ENCODE measurements around the gene GNAI2.
"Not testable (repeated sequence)": the region's sequence is repeated elsewhere in the genome, so short reads cannot be mapped to it uniquely, and the experiment has no call there.

Gene GNAI2

DNA sequence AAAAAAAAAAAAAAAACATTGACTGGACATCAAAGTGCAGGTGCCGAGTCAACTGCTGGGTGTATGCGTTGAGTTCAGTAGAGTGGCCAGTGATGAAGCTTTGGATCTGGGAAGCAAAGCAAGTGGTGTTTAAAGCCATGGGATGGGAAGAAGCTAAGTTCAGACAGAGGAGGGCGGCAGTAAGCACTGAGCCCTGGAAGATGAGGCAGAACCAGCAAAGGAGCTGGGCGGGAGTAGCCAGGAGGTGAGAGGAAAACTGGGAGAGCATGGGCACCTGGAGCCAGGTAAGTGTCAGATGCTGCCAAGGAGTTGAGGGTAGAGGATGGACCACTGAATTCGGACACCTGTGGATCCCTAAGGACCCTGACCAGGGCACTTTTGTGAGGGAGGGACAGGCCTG lies 11.4 kb upstream of the GNAI2 start:
- FAIRE-seq (no peak), DNase-seq (ENCODE audit: insufficient read length, low spot score) (no peak)

DNA sequence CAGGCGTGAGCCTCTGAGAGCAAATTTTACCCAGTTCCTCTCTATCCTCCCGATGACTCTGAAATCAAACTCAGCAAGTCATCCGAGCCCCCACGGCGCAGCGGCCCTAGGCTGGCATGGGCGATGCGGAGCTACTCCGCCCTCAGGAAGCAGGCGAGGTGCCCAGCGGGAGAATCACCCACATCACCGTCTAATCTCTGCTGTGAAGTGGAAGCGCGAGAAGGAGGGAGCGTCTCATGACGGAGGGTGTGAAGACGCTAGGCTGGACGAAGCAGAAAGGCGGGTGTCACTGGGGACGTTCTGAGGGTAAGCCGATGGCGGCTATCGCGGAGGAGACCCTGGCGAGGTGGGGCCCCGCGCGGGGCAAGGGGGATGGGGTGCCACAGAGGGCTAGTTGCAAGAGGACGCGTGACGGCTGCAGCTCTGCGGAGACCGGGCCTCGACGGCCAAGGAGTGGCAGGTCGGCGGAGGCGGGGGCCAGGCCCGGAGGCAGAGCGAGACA lies 9.1 kb upstream of the GNAI2 start:
- FAIRE-seq (peak; percentile 84), DNase-seq (ENCODE audit: insufficient read length, low spot score) (no peak)

DNA sequence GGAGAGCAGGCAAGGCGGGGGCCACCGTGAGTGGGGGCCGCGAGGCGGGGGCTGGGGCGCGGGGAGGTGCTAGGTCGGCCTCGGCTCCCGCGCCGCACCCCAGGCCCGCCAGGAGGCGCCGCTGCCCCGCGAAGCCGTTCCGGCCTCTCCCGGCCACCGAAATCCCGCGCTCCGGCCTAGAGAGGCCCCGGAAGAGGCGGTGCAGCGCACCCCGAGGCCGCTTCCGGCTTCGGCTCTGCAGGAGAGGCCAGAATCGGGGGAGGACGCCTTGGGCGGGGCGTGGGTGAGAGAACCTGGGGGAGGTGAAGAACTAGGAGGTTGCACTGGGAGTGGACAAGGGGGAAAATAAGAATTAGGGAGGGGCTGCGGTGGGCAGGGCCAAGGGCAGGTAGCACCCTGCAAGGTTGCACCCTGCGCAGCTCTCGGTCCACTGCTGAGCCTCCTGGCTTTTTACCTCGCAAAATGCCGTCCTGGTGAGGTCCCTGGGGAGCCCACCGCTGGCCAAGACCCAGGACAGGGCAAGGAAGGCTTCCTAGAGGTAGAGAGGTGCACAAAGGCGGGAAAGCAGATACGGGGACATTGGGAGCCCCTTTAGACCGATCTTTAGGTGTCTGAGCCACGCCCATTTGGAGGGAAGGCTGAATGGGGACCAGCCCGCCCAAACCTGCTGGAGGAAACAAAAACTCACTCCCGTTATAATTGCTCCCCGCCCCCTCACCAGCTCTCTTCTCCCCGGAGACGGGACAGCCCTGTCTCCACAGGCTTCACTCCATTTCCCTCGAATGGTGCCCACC lies 8.4 kb upstream of the GNAI2 start:
- peak; percentile 87 for FAIRE-seq
- peak; percentile 92 for DNase-seq (ENCODE audit: insufficient read length, low spot score)

DNA sequence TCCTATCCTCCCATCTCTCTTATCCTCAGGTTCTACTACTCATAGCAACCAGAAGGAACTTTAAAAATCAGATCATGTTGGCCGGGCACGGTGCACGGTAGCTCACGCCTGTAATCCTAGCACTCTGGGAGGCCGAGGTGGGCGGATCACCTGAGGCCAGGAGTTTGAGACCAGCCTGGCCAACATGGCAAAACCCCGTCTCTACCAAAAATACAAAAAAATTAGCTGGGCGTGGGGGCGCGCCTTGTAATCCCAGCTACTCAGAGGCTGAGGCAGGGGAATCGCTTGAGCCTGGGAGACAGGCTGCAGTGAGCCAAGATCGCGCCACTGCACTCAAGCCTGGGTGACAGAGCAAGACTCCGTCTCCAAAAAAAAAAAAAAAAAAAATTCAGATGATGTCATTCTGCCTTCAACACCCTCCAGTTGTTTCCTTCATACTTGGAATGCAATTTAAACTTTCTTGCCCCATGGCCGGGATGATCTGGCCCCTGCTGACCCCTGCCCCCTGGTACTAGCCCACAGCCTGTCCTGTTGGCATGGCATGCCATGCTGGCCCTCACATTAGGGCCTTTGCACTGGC lies 7.7 kb upstream of the GNAI2 start:
- not testable (repeated sequence) for FAIRE-seq; DNase-seq (ENCODE audit: insufficient read length, low spot score)

DNA sequence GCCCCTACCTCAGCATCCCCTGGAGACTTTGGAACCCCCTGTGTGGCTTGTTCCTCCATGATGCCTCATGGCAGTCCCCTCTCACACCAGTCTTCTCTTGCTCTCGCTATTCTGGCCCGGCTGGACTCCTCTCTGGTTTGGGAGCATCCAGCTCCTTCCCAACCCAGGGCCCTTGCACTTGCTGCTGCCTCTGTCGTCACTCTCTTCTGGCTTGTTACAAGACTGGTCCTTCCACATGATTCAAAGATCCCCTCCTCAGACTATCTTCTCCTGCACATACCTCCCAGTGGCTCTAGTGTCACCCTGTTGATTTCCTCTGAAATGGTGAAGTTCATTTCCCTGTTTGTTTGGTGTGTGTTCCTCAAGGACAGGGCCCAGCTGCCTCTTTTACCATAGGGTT lies 6.5 kb upstream of the GNAI2 start:
- FAIRE-seq (no peak), DNase-seq (ENCODE audit: insufficient read length, low spot score) (no peak)

DNA sequence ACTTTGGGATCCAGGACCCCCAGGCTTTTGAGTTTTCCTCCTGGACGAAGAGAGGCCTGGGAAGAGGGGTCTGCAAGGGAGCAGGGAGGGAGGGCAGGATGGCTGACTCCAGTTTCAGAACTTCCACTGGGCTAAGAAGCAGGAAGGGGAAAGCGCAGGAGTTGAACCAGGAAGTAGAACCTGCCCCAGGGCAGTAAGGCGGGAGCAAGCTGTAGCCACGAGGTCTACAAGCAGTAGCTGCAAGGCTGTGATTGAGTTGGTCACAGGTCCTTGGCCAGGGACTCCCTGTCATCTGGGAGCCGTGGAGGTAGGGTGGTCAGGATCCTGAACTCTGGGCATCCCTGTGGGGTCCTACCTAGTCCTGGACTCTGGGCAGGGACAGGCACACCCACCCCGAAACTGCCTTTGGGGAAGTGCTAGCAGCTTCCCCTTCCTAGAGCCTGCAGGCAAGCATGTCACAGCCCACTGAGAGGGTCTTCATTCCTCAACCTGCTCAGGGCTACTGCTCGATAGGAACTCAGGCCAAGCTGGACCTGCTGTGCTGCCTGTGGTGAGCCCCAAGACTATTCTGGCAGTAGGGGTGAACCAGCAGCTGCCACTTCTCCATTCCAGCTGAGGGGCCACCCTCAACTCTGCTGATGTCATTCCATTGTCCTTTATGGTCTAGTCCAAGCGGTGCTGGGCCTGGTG lies 5.8 kb upstream of the GNAI2 start:
- no peak for DNase-seq (ENCODE audit: insufficient read length, low spot score)
- no peak for FAIRE-seq

DNA sequence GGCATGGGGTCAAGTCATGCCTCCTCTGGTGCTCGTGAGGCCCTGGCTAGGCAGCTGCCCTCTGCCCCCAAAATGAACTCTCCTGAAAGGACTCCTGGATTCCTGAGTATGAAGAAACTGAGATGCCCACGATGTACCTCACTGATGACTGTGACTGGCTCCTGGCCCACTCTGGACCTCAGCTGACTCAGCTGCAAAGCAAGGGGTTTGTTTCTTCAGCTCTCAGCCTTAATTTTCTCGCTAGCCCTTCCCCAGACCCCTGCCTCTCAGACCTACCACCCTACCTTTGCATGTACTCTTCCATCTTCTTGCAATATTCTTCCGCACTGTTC lies 5.2 kb upstream of the GNAI2 start:
- FAIRE-seq: no peak
- no peak for DNase-seq (ENCODE audit: insufficient read length, low spot score)

DNA sequence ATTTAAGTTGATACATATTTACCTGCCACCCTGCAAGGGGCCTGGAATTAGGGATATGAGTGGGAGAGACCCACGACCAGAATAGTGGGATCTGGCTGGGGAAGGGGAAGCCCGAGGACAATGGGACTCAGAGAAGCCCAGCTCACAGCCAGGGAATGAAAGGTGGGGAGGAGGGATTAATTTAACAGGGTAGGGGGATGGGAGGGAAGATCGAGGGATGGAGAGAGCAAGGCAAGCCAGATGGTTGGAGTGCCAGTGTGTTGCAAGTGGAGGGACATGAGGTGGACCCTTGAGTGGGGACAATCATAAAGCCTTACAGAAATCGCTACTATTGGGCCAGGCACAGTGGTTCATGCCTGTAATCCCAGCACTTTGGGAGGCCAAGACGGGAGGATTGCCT lies 4.4 kb upstream of the GNAI2 start:
- no peak for DNase-seq (ENCODE audit: insufficient read length, low spot score)
- no peak for FAIRE-seq

DNA sequence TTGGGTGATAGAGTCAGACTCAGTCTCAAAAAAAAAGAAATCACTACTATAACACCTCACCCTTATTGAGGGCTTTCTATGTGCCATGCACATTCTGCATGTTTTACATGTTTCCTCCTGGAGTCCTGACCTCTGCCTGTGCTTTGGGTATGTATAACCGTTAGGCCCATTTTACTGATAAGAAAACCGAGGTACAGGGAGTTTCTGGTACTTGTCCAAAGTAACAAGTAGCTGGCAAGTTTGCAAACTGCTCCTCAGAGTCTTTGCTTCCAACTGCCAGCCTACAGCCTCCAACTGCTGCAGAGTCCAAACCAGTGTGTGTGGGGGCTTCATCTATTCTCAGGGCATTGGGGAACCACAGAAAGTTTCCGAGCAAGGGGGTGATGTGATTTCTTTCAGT lies 3.7 kb upstream of the GNAI2 start:
- DNase-seq (ENCODE audit: insufficient read length, low spot score) (no peak), FAIRE-seq (no peak)

DNA sequence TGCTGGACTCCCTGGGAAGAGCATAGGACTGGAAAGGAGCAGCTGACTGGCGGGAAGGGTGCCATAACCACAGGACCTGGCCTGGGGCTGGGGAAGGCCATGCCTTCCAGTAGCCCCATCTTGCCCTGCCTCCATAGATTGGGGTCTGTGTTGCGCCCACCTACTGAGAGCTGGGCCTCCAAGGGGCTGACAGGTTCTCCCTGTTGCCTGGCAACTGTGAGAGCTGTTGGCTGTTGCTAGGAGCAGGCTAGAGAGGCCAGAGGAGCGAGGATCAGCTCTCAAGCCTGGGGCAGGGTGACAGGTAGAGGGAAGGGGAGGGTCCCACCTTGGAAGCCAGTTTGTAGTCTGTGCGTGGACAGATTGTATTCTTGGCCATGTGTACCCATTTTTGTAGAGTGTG lies 2.8 kb upstream of the GNAI2 start:
- no peak for FAIRE-seq
- DNase-seq (ENCODE audit: insufficient read length, low spot score): no peak

DNA sequence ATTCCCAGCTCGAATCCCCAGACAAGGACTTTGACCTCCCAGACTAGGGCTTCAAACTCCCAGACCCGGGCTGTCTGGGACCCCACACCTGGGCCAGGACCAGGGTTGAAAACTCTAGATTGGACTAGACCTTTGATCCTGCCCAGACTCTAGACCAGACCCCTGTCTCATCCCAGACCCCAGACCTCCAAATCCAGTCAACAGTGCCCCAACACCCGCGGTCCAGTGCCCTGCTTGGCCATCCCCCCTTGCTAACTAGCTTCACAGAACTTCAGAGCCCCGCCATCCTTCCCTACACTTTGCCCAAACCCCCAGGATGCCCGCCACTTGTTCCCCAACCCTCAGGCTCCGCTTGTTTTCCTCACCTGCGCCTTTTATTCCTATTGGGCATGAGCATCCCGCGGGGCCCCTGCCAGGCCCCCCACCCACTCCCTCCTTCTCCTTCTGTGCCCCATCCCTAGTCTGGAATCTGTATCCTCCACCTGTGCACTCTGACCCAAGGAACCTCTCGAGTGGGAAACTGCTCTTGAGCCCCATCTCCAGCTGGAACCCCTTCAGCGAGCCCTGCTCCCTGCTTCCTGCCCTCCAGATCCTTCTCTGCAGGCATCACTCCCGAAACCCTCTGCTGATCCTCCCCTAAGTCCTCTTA lies 604 bp downstream of the GNAI2 start:
- FAIRE-seq: peak; percentile 71

DNA sequence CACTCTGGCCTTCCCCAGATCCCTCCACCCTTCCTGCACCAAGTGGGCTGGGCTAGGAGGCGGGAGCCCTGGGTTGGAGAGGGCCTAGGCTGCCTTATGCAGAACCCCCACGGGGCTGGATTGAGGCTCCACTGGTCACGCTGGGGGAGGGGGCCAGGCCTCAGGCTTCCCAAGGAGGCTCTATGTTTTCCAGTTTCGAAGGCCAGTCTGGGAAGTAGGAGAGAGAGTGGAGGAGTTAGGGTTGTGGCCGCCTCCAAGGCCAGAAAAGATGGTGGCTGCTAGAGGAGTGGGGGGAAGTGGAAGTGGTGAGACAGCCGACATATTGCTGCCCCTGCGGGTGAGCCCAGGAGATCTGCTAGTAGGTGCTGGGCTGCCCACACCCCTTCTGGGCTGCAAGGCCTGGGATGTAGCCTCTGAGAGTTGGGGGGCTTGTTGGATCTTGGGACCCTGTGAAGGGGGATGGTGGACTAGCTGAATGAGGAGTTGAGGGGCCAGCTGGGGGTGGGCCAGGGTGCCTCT lies 1.2 kb downstream of the GNAI2 start:
- FAIRE-seq (peak; percentile 92), DNase-seq (ENCODE audit: insufficient read length, low spot score) (no peak)

More for the DNA sequence above, 604 bp downstream of the GNAI2 start:
- no peak for DNase-seq (ENCODE audit: insufficient read length, low spot score)

DNA sequence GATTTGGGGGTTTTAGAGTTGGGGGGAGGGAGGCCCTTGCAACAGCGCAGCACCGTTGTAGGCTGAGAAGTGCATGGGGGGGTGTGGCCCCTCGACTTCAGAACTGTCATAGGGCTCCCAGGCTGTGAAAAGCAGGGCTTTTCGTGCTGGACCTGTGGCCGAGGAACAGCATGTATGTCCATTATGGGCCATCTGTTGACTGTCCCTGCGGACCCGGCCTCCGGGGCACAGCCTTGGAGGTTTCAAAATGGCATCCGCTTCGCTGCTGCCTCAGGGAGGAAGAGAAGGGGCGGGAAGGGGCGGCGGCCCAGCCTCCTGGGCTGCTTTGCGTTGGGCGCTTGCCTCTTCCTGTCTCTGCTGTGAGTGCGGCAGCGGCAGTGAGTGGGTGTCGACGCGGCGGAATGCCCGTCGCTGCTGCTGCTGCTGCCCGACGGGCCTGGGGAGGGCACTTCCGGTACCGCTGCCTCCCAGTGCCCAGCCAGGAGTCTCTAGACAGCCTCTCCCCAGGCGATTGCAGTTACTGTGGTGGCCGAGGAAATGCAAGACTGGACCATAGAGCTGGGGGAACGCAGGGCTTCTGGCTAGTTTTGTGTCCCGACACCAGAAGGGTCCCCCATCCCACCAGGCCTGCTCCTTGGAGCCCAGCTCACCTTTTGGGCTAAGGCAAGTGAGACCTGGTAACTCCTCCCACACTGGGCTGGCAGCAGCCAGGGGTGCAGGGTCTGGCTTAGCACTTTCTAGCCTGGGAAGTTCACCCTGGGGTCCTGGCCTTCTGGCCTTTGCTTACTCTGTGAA lies 1.9 kb downstream of the GNAI2 start:
- FAIRE-seq (peak; percentile 99), DNase-seq (ENCODE audit: insufficient read length, low spot score) (peak; percentile 86)

DNA sequence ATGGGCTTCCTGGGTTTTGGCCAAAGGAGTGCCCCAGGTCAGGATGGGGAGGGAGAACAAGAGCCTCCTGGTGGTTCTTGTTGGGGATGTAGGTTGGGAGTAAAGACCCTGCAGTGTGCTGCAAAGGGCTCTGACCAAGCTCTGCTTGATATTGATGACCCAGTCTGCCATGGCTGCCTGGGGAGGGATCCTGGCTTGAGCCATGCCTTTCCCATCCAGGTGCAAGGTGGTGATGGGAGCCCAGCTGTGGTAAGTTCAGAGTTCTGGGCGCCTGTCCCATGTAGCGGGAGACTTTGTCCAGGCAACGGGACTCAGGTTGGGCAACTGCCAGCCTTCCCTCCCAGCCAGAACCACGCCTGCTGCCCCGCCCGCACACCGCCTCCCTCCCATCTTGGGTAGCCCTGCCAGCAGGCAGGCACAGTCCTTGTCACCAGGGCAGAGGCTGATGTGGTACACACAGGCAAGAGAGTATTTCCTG lies 2.6 kb downstream of the GNAI2 start:
- FAIRE-seq: no peak
- DNase-seq (ENCODE audit: insufficient read length, low spot score): no peak

DNA sequence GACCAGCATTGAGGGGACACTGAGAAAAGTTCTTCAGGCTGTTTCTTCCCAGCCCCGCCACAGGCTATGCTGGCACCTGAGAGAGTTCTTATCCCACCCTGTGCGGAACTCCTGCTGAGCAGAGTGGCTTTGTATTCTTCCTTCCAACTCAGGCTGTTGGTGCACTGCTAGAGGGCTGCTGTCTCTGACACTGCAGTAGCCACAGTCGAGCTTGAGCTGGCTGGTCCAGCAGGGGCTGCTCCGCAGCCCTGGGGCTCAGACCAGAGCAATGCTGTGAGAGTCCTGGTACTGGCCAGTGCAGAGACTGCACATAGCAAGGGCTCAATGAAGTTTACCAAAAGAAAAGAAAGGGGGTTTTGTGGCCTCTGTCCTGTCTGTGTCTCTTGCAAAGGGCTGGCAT lies 3.6 kb downstream of the GNAI2 start:
- DNase-seq (ENCODE audit: insufficient read length, low spot score): no peak
- no peak for FAIRE-seq

DNA sequence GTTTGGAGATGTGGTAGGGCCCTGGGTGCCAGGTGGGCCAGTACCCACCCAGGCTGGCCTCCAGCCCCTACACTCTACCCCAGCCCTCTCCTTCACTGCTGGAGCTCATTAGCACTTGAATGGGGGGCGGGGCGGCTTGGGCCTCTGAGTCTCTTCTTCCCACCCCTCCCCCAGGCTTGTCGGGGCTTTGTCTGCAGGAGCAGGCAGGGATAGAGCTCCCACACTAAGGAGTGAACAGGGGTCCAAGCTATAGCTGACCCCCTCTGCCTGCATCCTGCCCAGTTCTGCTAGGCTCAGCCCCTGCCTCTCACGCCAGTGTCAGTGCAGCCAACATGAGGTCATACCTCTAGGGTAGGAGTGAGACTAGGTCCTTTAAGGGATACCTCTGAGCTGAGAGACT lies 5.2 kb downstream of the GNAI2 start:
- no peak for FAIRE-seq
- DNase-seq (ENCODE audit: insufficient read length, low spot score): no peak

DNA sequence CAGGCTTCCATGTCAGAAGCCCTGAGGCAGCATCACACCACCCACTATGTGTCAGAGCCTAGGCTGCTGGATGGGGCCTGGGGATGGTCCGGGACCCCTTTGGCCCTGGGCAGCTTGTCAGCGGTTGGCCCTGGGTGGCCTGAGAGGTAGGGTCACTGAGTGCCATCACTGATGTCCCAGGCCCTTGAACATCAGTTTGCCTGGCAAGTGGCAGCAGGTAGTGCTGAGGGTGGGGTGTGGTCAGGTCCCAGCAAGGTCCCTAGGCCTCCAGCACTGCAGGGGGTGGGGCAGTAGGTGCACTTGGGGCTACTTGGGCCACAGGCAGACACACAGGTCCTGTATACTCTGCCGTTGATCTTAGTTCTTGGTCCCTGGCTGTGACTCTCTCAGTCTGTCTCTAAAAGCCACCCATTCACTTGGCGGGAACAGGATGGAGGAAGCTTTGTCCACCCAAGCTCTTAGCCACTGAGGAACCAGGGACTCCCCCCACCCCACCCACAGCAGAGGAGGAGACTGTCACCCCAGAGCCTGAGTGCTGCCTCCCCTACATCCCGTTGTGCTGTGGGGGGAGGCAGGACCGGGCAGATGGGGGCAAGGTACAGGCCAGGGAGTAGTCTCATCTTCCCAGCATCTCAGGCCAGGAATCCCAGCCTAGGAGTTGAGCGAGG lies 5.8 kb downstream of the GNAI2 start:
- no peak for FAIRE-seq
- DNase-seq (ENCODE audit: insufficient read length, low spot score): no peak

DNA sequence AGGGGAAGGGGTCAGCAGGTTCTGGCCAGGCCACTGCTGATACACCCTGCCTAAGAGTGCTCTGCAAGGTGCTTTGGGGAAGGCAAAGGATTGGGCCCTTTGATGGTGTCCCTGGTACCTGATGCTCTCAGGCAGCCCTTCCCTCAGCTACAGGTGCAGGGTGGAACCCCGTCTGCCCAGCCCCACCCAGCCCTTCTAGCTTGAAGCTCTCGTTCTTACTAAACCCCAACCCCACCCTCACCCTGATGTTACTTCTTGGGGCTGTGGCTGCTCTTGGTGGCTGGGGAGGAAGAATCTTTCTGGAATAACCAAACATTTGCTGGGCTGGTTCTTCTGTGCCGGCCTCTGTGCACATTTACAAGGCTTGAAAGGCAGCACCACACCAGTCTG lies 6.4 kb downstream of the GNAI2 start:
- DNase-seq (ENCODE audit: insufficient read length, low spot score) (no peak), FAIRE-seq (no peak)

DNA sequence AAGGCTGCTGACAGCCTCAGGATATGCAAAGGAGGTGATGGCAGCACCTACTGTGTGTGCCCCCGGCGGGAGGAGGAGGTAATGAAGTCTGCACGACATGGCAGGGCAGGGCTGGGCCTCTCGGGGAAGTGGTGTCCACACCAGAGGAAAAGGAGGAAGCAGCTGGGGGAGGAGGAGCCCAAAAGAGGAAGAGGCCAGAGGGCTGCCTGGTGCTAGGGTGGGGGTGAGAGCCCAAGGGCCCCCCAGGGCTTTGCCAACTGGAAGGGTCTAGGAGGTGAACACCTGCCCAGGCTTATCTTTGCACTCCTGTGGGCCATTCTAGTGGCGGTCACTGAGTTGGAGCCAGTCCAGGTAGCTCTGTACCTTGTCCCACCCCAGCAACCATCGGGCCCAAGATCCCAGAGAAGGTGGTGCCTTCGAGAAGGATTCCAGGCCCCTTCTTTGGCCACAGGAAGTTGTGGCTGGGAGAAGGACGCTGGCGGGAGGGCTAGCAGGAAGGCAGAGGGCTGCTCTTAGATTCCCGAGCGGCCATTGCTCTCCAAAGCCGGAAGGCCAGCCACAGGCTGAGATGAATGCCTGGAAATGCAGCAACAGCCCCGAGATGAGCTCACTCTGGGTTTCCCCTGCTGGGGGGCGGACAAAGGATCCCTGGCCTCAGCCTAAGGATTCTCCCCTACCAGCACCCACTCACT lies 7.0 kb downstream of the GNAI2 start:
- DNase-seq (ENCODE audit: insufficient read length, low spot score) (no peak), FAIRE-seq (peak; percentile 21)

Measured in GM19239 (cell line).